ENCODE data around the gene MRPL3.

GRCh38 chr3:131457220-131457619 is 45.6 kb downstream of the MRPL3 start:
- TF ChIP-seq, protein P1, sequence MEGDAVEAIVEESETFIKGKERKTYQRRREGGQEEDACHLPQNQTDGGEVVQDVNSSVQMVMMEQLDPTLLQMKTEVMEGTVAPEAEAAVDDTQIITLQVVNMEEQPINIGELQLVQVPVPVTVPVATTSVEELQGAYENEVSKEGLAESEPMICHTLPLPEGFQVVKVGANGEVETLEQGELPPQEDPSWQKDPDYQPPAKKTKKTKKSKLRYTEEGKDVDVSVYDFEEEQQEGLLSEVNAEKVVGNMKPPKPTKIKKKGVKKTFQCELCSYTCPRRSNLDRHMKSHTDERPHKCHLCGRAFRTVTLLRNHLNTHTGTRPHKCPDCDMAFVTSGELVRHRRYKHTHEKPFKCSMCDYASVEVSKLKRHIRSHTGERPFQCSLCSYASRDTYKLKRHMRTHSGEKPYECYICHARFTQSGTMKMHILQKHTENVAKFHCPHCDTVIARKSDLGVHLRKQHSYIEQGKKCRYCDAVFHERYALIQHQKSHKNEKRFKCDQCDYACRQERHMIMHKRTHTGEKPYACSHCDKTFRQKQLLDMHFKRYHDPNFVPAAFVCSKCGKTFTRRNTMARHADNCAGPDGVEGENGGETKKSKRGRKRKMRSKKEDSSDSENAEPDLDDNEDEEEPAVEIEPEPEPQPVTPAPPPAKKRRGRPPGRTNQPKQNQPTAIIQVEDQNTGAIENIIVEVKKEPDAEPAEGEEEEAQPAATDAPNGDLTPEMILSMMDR (conservative IDR thresholded peaks at IDR 0.05; ENCODE audit: low read depth, low read length), result no peak
- no peak for TF ChIP-seq EZH2 (IDR thresholded peaks at IDR 0.05; ENCODE audit: low read length, unreplicated experiment)
